Stimulated activated CD8-positive, alpha-beta memory T cell treated with anti-CD3 and anti-CD28 coated beads, Interleukin-4, amount 100 ng/mL, for 48 hours (primary cell): ENCODE data around the gene NDUFAB1.
A peak's percentile ranks its signal among the peaks of the same experiment; 100 is the strongest.
"Not testable (repeated sequence)": the region's sequence is repeated elsewhere in the genome, so short reads cannot be mapped to it uniquely, and the experiment has no call there.

ENCODE experiments used
- DNase-seq: peaks from one replicate; pipeline ENCODE4 v3.0.0-alpha.2; 2020

The NDUFAB1 gene

DNA sequence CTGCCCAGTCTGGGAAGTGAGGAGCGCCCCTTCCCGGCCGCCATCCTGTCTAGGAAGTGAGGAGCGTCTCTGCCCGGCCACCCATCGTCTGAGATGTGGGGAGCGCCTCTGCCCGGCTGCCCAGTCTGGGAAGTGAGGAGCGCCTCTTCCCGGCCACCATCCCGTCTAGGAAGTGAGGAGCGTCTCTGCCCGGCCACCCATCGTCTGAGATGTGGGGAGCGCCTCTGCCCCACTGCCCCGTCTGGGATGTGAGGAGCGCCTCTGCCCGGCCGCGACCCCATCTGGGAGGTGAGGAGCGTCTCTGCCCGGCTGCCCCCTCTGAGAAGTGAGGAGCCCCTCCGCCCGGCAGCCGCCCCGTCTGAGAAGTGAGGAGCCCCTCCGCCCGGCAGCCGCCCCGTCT, 12.8 kb downstream of the NDUFAB1 start:
- not testable (repeated sequence) for DNase-seq

DNA sequence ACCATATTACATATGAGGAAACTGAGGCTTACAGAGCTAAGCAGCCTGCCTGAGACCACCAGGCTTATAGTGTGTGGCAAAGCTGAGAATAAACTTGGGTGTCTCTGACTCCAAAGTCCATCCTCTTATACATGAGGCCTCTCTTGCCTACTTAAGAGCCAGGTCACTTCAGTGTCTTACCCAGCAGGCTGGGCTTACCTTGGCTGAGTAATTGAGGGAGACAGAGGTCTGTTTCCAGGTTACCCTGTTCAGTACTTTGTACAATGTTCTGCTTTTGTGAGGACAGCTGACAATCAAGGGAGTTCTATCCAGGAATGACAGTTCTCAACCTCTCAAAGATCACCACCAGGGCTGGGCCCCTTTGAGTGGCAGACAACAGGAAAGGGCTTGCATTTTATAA, 14.4 kb downstream of the NDUFAB1 start:
- no peak for DNase-seq

GRCh38 chr16:23580391-23580790, 15.7 kb downstream of the NDUFAB1 start:
- no peak for DNase-seq

GRCh38 chr16:23579371-23579770, 16.7 kb downstream of the NDUFAB1 start:
- DNase-seq = no peak

DNA sequence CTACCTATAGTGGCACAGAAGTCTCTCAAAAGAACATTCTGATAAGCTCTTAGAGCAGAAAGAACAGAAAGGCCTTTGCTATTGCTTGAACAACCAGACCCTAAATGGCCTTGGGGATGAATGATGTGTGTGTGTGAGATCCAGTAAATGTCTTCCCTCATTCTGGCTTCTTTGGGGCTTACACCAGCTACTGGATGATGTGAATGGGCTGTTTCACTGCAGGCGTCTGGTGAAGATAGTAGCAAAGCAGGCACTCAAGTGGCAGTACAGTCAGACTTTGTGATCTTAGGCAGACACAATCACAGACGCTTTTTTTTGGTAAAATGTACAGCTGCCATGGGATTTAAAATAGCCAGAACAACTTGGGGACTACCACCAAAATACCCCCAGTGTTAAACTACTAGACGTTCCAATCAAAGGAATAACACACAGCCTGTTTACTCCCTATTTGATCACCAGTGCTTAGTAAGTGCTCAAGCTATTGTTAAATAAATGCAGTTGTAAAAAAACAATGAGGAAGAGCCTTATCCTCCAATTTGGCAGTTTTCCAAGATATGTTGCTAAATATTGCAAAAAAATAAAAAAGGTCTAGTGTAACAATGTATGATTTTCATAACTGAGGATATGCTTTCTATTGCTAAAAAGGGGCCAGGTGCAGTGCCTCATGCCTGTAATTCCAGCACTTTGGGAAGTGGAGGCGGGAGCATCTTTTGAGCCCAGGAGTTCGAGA, 17.9 kb downstream of the NDUFAB1 start:
- DNase-seq = no peak

DNA sequence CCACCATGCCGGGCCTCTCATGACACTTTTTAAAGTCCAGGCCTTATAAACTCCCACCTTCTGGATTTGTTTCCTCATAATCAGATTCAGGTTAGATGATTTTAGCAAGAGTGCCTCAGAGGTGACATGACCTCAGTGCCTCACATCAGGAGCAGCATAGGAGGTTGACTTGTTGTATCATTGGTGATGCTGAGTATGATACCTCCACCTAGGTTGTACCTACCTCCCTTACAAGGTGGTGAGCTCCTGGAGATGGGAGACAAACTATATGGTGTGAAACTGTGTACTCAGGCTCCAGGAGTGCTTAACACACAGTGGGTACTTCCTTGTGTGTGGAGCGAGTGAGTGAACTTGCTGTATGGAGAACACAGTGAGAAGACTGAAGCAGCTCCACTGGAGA, 18.6 kb downstream of the NDUFAB1 start:
- no peak for DNase-seq

GRCh38 chr16:23575834-23576233, 20.3 kb downstream of the NDUFAB1 start:
- DNase-seq = no peak

GRCh38 chr16:23573817-23574216, 22.3 kb downstream of the NDUFAB1 start:
- DNase-seq = no peak

GRCh38 chr16:23572394-23572793, 23.7 kb downstream of the NDUFAB1 start:
- DNase-seq = no peak

DNA sequence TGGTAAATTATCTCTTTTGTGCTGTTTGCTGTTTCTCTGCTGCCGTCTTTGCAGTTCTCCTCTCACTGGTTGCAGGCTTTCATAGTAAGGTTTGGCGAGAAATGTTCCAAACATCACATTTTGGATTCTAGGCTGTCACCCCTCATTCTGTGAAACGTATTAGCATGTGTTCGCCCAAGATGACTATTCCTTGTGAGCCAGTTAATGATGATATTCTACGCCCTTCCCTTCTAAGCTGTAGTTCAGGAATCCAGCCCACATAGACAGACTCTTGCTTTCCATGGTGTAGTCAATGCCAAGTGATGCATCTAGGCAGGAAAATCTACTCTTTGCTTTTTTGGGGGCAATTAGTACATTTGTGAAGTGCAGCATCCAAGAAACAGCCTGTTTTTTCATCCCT, 24.2 kb downstream of the NDUFAB1 start:
- no peak for DNase-seq

- DNase-seq = no peak
Observed at GRCh38 chr16:23570992-23571632, 25.0 kb downstream of the NDUFAB1 start.

DNA sequence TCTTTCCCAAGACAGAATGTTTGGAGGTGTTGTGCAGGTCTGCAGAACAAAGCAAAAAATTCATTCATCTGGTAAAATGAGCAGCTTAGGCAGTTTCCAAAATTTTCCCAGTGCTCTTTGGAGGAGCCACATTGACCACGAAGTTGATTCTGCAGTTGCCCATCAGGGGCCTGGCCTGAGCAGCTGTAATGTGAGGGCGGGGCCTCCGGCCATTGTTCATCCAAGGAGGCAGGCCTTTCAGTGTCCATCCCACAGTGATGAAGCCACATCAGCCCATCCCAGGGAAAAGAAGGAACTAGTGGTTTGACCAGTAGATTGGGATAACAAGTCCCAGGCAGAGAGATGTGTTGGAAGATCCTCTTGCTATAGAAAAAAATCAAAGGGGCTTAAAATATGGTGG, 28.5 kb downstream of the NDUFAB1 start:
- DNase-seq = no peak

- DNase-seq = no peak
Observed at GRCh38 chr16:23566724-23567123, 29.4 kb downstream of the NDUFAB1 start.

DNA sequence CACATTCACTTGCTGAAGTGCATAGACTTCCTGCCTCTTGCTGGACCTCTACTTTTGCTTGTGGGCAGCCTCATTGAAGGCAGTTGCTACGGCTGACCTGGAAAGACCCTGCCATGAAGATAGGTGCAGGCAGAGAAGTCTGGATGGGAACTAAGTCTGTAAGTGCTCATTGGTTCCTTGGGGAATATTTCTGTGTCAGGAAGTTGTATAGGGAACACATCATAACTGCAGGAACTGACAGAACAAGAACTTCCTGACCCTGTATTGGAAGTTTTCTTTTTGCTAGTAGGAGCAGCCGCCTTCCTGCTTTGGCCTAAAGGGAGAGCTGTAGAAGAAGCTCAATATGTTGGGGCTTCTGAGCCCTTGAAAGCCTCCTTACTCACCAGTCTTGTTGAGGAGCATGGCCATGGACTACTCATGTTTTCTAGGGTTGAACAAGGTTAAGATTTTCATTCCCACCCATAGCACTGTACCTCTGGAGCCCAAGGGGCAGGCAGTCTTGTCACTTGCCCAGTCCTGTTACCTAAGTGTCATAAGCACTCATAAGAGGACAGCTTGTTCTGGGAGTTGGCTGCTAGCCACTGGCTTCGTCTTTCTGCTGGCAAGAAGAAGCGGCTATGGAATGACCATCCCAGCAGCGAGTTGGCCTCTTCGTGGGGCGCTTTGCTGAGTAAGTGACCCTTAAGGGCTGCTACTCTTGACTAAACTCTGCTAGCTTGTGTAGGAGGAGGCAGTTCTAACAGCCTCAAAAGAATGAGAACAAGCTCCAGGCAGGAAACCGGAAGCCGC, 31.3 kb downstream of the NDUFAB1 start:
- no peak for DNase-seq

DNA sequence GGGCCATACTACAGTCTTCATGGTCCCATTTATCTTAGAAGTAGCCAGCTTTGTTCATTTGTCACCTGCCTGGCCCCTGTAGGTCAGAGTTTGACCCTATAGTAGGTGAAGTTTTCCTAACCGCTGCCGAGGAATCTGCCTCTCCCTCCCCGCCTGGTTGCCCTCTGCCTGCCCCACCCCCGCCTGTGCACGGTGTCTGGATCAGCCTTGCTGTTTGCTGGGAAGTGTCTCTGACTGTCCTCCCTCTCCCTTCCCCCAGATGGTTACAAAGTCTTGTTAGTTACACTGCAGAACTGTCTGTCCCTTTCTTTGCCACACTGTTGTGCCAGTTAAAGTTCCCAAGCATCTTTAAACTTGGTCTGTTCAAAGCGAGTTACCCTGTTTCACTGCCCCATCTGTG, 32.9 kb downstream of the NDUFAB1 start:
- no peak for DNase-seq

DNA sequence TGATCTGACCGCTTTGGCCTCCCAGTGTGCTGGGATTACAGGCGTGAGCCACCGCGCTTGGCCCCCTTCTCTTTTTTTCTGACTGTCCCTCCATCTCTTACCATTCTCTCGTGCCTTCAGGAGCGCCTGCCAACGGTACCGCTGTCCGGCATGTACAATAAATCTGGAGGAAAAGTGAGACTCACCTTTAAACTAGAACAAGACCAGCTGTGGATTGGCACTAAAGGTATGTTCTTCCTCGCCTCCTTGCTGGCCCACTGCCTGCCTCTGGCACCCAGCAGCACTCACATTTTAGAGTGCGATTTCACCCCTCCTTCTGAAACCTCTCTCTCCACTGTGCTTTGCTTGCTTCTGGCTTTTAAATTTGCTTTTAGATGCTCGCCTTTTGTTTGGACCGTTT, 33.6 kb downstream of the NDUFAB1 start:
- no peak for DNase-seq

DNA sequence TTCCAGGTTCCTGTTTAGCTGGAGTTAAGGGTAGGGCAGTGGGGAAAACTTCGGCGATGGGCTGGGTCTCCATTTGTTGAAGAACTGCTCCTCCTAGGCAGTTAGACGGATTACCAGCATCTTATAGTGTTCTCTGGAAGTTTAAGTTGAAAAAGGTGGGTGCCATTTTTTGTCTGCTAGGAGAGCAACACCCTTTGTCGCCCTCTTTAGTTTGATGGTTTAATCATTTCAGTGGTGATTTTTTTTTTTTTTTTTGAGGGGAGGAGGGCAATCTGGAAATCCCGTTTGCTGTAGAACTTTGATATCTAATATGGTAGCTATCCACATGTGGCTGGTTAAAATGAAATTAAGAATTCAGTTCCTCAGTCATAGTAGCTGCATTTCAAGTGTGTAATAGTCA, 34.5 kb downstream of the NDUFAB1 start:
- DNase-seq = no peak

DNA sequence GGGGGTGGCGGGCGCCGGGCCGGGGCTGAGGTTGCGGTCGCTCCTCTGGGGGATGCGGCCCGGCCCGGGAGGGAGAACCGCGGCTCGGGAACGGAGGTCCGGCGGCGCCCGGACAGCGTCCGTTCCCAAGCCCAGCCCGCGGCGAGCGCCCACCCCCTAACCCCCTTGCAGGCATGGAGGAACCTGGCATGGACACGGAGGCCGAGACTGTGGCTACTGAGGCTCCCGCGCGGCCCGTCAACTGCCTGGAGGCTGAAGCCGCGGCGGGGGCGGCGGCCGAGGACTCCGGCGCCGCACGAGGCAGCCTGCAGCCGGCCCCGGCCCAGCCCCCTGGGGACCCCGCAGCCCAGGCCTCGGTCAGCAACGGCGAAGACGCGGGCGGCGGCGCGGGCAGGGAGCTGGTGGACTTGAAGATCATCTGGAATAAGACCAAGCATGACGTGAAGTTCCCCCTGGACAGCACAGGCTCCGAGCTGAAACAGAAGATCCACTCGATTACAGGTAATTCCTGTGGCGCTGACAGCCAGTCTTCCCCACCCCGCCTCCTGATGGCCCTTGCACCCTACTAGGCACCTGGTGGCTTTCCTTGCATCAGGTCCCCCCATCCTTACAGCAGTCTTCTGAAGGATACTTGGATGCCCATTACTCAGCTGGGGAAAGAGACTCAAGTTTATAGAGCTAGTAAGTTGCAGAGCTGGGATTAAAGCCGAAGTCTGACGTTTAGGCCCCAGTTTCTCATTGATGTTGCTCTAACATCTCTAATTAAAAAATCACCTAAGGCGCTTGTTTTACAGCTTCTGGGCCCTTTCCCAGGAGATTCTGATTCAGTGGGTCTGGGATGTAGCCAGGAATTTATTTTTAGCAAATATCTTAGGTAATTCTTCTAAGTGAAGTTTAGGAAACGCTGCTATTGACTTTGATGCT, 38.1 kb downstream of the NDUFAB1 start:
- DNase-seq = peak; percentile 44

DNA sequence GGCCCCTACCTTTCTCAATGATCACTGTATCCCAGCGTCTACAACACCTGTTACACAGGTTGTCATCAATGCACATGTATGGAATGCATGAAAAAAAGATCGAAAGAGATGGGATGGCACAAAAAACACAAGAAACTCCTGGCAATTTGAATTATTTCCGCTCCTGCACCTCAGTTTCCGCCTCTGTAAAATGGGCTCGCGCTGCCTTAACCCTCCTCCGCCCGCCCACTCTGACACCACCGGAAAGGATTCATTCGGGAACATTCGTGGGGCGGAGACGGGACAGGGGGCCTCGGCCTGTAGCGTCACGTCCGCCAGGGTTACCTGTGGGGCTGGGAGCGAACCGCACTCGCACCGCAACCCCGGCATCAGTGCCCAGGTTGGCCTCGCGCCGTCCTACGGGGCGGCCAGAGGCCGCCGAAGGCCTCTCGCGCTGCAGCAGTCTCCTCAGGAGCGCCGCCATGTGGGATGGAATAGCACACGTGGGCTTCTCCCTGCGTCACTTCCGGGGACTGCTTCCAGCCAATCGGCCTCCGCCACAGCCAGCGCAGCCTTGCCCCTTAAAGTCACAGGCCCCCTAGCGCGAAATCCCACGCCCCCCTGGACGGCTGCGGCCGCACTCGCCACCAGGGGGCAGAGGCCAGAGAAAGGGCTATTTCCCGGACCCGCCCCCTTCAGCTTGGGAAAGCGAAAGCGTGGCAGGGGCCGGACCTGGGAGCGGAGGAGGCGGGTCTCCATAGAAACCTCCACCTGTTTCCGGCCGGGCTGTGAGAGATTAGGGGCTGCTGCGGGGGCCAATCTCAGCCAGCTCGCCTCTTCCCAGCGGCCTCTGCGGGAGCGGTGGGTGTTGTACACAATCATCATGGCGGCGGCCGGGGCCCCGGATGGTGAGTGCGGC, 39.0 kb downstream of the NDUFAB1 start, which contains the start of the genes EARS2 and UBFD1:
TSS of gene EARS2 (minus strand) at position 470 of the 898 bp plus-strand sequence. CDS start at position 463, 7 bp downstream.
TSS of gene UBFD1 (plus strand) at position 847 of the 898 bp plus-strand sequence. CDS start at position 863, 16 bp downstream.
- peak; percentile 99 for DNase-seq

GRCh38 chr16:23554536-23554935, 41.6 kb downstream of the NDUFAB1 start:
- no peak for DNase-seq

- no peak for DNase-seq
Observed at GRCh38 chr16:23552161-23552560, 44.0 kb downstream of the NDUFAB1 start.
